GM12878 (cell line): ENCODE data around the gene RBM10.
A peak's percentile ranks its signal among the peaks of the same experiment; 100 is the strongest.

Experiments
- CBFB ChIP-seq: IDR thresholded peaks from 2 replicates; pipeline ENCODE4 v1.6.1; 2016; ENCODE audit warnings: antibody characterized with exemption, low read depth
- CREM ChIP-seq: IDR thresholded peaks from 2 replicates; pipeline ENCODE4 v1.6.1; 2014; ENCODE audit warnings: antibody characterized with exemption, low read depth
- IKZF1 ChIP-seq: fragments of 450-650 bp; conservative IDR thresholded peaks from 2 replicates; pipeline ENCODE4 v1.6.1; 2017; ENCODE audit warnings: antibody characterized with exemption, mild to moderate bottlenecking
- NR2C1 ChIP-seq: fragments of 450-650 bp; IDR thresholded peaks from 2 replicates; pipeline ENCODE4 v1.6.1; 2017; ENCODE audit warnings: antibody characterized with exemption, mild to moderate bottlenecking, moderate library complexity
- RAD21 ChIP-seq: IDR thresholded peaks from 2 replicates; pipeline ENCODE4 v1.6.1; 2011; ENCODE audit warnings: mild to moderate bottlenecking, low read depth, low read length, moderate library complexity; ENCODE audit not compliant: insufficient read depth
- SMC3 ChIP-seq: IDR thresholded peaks from 2 replicates; pipeline ENCODE4 v1.6.1; 2011; ENCODE audit warnings: low read length, improper control_type of control experiment, borderline replicate concordance
- TF ChIP-seq, protein P1 (sequence below): IDR thresholded peaks from 2 replicates; pipeline ENCODE4 v1.6.1; 2012; ENCODE audit warnings: low read depth, low read length, improper control_type of control experiment
- TF ChIP-seq, protein P2 (sequence below), 3 experiments: IDR thresholded peaks in 2 of 3; conservative IDR thresholded peaks in 1 of 3; 2 replicates each; pipeline ENCODE4 v1.5.1; 2011; ENCODE audit warnings: low read depth in 3 of 3, low read length in 3 of 3, mild to moderate bottlenecking in 3 of 3, control low read depth in 2 of 3, moderate library complexity in 2 of 3, inconsistent platforms in 1 of 3, mixed read lengths in 1 of 3; ENCODE audit not compliant: control insufficient read depth in 2 of 3, insufficient read depth in 1 of 3; ENCODE audit errors: extremely low read depth in 1 of 3
- TF ChIP-seq, protein P3 (sequence below): IDR thresholded peaks from 2 replicates; pipeline ENCODE4 v1.6.1; 2012; ENCODE audit warnings: low read depth, low read length, improper control_type of control experiment
- TF ChIP-seq, protein P4 (sequence below): fragments of 450-650 bp; IDR thresholded peaks from 2 replicates; pipeline ENCODE4 v1.6.1; 2017; ENCODE audit warnings: mild to moderate bottlenecking

DNA sequence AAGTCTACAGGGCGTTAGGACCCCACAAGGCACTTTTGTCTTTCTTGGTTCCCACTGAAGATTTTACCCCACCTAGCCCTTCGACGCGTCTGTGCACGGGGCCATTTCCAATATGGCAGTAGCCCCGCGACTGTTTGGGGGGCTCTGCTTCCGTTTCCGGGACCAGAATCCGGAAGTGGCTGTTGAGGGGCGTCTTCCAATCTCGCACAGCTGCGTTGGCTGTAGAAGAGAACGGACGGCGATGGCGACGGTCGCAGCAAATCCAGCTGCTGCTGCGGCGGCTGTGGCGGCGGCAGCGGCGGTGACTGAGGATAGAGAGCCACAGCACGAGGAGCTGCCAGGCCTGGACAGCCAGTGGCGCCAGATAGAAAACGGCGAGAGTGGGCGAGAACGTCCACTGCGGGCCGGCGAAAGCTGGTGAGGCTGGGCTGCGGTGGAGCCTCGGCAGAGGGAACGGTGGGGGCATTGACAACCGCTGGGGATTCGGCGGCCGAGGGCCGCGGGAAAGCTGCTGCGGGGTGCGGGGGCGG is 87.8 kb downstream of the RBM10 start, which contains the start of gene USP11:
- TF ChIP-seq CREM (no peak), IKZF1 (0 out of 2 replicates have a peak, but pooled peaks have one; percentile 45), SMC3 (no peak), NR2C1 (peak; percentile 64), CBFB (0 out of 2 replicates have a peak, but pooled peaks have one; percentile 19), RAD21 (no peak)
- TF ChIP-seq, protein P1, sequence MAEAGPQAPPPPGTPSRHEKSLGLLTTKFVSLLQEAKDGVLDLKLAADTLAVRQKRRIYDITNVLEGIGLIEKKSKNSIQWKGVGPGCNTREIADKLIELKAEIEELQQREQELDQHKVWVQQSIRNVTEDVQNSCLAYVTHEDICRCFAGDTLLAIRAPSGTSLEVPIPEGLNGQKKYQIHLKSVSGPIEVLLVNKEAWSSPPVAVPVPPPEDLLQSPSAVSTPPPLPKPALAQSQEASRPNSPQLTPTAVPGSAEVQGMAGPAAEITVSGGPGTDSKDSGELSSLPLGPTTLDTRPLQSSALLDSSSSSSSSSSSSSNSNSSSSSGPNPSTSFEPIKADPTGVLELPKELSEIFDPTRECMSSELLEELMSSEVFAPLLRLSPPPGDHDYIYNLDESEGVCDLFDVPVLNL: no peak
- TF ChIP-seq, protein P2, sequence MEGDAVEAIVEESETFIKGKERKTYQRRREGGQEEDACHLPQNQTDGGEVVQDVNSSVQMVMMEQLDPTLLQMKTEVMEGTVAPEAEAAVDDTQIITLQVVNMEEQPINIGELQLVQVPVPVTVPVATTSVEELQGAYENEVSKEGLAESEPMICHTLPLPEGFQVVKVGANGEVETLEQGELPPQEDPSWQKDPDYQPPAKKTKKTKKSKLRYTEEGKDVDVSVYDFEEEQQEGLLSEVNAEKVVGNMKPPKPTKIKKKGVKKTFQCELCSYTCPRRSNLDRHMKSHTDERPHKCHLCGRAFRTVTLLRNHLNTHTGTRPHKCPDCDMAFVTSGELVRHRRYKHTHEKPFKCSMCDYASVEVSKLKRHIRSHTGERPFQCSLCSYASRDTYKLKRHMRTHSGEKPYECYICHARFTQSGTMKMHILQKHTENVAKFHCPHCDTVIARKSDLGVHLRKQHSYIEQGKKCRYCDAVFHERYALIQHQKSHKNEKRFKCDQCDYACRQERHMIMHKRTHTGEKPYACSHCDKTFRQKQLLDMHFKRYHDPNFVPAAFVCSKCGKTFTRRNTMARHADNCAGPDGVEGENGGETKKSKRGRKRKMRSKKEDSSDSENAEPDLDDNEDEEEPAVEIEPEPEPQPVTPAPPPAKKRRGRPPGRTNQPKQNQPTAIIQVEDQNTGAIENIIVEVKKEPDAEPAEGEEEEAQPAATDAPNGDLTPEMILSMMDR (IDR thresholded peaks at IDR 0.05 in 2 of 3, conservative IDR thresholded peaks at IDR 0.05 in 1 of 3; ENCODE audit: control insufficient read depth in 2 of 3, extremely low read depth in 1 of 3, insufficient read depth in 1 of 3, low read depth in 3 of 3, low read length in 3 of 3): no peak
- TF ChIP-seq, protein P3, sequence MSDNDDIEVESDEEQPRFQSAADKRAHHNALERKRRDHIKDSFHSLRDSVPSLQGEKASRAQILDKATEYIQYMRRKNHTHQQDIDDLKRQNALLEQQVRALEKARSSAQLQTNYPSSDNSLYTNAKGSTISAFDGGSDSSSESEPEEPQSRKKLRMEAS: peak; percentile 46; the same call in 1 of the 2 replicates
- TF ChIP-seq, protein P4, sequence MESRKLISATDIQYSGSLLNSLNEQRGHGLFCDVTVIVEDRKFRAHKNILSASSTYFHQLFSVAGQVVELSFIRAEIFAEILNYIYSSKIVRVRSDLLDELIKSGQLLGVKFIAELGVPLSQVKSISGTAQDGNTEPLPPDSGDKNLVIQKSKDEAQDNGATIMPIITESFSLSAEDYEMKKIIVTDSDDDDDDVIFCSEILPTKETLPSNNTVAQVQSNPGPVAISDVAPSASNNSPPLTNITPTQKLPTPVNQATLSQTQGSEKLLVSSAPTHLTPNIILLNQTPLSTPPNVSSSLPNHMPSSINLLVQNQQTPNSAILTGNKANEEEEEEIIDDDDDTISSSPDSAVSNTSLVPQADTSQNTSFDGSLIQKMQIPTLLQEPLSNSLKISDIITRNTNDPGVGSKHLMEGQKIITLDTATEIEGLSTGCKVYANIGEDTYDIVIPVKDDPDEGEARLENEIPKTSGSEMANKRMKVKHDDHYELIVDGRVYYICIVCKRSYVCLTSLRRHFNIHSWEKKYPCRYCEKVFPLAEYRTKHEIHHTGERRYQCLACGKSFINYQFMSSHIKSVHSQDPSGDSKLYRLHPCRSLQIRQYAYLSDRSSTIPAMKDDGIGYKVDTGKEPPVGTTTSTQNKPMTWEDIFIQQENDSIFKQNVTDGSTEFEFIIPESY: no peak
